ENCODE data around the gene SLC16A12.

GRCh38 chr10:89389254-89389653, 146.1 kb downstream of the SLC16A12 start:
- TF ChIP-seq REST (IDR thresholded peaks at IDR 0.05; ENCODE audit: borderline replicate concordance in 1 of 2, low read depth in 1 of 2, low read length in 2 of 2) (no peak), FOXP4 (CRISPR knock-in tag; IDR thresholded peaks at IDR 0.05) (no peak), HMGXB4 (CRISPR knock-in tag; IDR thresholded peaks at IDR 0.05; ENCODE audit: borderline replicate concordance in 1 of 2, low read depth in 1 of 2) (no peak), ZNF136 (CRISPR knock-in tag; IDR thresholded peaks at IDR 0.05; ENCODE audit: low read depth) (no peak), ZNF639 (CRISPR knock-in tag; conservative IDR thresholded peaks at IDR 0.05) (no peak), ZNF83 (CRISPR knock-in tag; IDR thresholded peaks at IDR 0.05; ENCODE audit: borderline replicate concordance) (no peak), CBX2 (IDR thresholded peaks at IDR 0.05; ENCODE audit: low read depth, low read length) (no peak), CBX2 (CRISPR knock-in tag; IDR thresholded peaks at IDR 0.05; ENCODE audit: low read depth) (no peak)
